HepG2 (cell line): ENCODE measurements around the gene KLF16. TPM values are rescaled to one million over a fixed set of nuclear protein-coding genes. Genes with fewer than 3 reads are reported as not detected.

Source experiments
- ARID4A ChIP-seq: sonication (generic); formaldehyde crosslinking; IDR thresholded peaks from 2 replicates; pipeline ENCODE4 v1.5.0; 2020; ENCODE audit warnings: mild to moderate bottlenecking, missing genetic modification reagents, borderline replicate concordance
- CREB1 ChIP-seq, 2 experiments: fragments of 450-650 bp in 1 of 2; IDR thresholded peaks; 2 replicates each; pipeline ENCODE4 v1.6.1; 2016 to 2017; ENCODE audit warnings: control low read depth in 1 of 2, mild to moderate bottlenecking in 1 of 2, missing compliant biosample characterization in 1 of 2, missing genetic modification characterization in 1 of 2
- ESRRA ChIP-seq: sonication (generic); formaldehyde crosslinking; IDR thresholded peaks from 2 replicates; pipeline ENCODE4 v1.5.1; 2020; ENCODE audit warnings: mild to moderate bottlenecking, low read depth, missing genetic modification reagents
- GABPB1 ChIP-seq: IDR thresholded peaks from 2 replicates; pipeline ENCODE4 v1.6.1; 2016; ENCODE audit warnings: mild to moderate bottlenecking, missing genetic modification reagents, moderate library complexity, missing compliant biosample characterization
- RBFOX2 ChIP-seq: fragments of 200-400 bp; formaldehyde crosslinking; IDR thresholded peaks from 2 replicates; pipeline ENCODE4 v1.6.1; 2017; ENCODE audit warnings: low read depth, mild to moderate bottlenecking, low read length
- SAP130 ChIP-seq: IDR thresholded peaks from 2 replicates; pipeline ENCODE4 v1.6.1; 2016; ENCODE audit warnings: low read depth
- SNRNP70 ChIP-seq: fragments of 200-400 bp; formaldehyde crosslinking; IDR thresholded peaks from 2 replicates; pipeline ENCODE4 v1.6.1; 2017; ENCODE audit warnings: mild to moderate bottlenecking, low read depth, low read length, moderate library complexity
- SP5 ChIP-seq: IDR thresholded peaks from 2 replicates; pipeline ENCODE4 v1.6.1; 2016; ENCODE audit warnings: low read depth, borderline replicate concordance
- USF2 ChIP-seq, 2 experiments: sonication (generic) in 1 of 2; formaldehyde crosslinking in 1 of 2; IDR thresholded peaks; 2 replicates each; pipeline versions ENCODE4 v1.5.1 to v1.6.1; 2011 to 2020; ENCODE audit warnings: borderline replicate concordance in 1 of 2, low read depth in 1 of 2, low read length in 1 of 2, mild to moderate bottlenecking in 1 of 2, missing genetic modification reagents in 1 of 2, moderate library complexity in 1 of 2
- ZNF232 ChIP-seq: sonication (generic); formaldehyde crosslinking; IDR thresholded peaks from 2 replicates; pipeline ENCODE4 v1.4.0; 2020; ENCODE audit warnings: missing genetic modification reagents, borderline replicate concordance
- ZNF33B ChIP-seq: sonication (generic); formaldehyde crosslinking; IDR thresholded peaks from 2 replicates; pipeline ENCODE4 v1.5.1; 2020; ENCODE audit warnings: mild to moderate bottlenecking, missing genetic modification reagents
- ZNF777 ChIP-seq: sonication (generic); formaldehyde crosslinking; IDR thresholded peaks from 2 replicates; pipeline ENCODE4 v1.4.0; 2020; ENCODE audit warnings: missing genetic modification reagents
- polyA plus RNA-seq, 8 experiments: library from polyadenylated mRNA; depleted of rRNA in 3 of 8; stranded (reverse) in 7 of 8; unstranded in 1 of 8; fragments of >200 nt; fragmentation: Illumina TruSeq in 4 of 8; extraction: Trizol in 4 of 8; gene quantifications; 2 replicates each; pipeline versions ENCODE4 v1.2.1 to v1.2.3, GENCODE V29; 2011 to 2016; ENCODE audit warnings: low read depth in 4 of 8, missing spikeins in 1 of 8, mixed read lengths in 1 of 8; ENCODE audit not compliant: insufficient read depth in 1 of 8
- total RNA-seq, 5 experiments: library from RNA; depleted of rRNA; stranded (reverse); fragments of >200 nt; fragmentation: Illumina TruSeq; extraction: Trizol; gene quantifications; 2 replicates each; pipeline ENCODE4 v1.2.3, GENCODE V29; 2016; ENCODE audit warnings: low read depth in 1 of 5
- TF ChIP-seq, protein P1 (sequence below): sonication (generic); formaldehyde crosslinking; IDR thresholded peaks from 2 replicates; pipeline ENCODE4 v1.8.0; 2022; ENCODE audit warnings: missing genetic modification reagents, mild to moderate bottlenecking, borderline replicate concordance
- TF ChIP-seq, protein P2 (sequence below): sonication (generic); formaldehyde crosslinking; IDR thresholded peaks from 2 replicates; pipeline ENCODE4 v1.5.1; 2020; ENCODE audit warnings: missing genetic modification reagents, mild to moderate bottlenecking, borderline replicate concordance

The KLF16 gene
- total and polyA plus RNA-seq, 2 of the 13 experiments (the other 11 are each of a cell fraction or from before 2014, with no cell fraction given), result 3.5 to 6.7 TPM

DNA sequence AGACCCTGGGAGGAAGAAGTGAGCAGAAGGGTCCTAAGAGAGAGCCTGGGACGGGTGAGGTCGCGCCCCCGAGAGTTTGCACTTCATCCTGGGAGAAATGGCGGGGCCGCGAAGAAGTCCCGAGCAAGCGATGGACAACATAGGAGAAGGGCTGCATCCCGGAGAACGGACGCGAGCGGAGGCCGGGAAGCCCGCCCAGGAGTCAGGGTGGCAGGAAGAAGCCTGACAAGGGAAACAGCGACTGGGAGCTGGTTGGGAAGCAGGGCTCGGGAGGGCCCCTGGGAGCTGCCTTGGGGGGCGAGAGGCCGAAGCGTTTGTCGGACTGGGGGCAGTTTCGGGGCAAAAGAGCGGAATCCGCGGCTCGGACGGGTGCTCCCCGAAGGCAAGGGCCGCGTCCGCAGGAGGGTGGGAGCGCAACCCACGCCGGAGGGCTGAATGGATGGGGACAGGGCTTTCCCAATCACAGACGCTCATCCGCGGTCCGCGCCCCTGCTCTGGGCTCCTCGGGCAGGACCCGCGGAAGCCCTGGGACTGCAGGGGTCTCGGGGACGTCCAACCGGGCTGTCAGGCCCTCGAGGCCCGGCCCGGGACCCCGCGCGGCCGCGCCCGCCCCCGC is 21.4 kb upstream of the KLF16 start (continued):
- TF ChIP-seq, protein P1, sequence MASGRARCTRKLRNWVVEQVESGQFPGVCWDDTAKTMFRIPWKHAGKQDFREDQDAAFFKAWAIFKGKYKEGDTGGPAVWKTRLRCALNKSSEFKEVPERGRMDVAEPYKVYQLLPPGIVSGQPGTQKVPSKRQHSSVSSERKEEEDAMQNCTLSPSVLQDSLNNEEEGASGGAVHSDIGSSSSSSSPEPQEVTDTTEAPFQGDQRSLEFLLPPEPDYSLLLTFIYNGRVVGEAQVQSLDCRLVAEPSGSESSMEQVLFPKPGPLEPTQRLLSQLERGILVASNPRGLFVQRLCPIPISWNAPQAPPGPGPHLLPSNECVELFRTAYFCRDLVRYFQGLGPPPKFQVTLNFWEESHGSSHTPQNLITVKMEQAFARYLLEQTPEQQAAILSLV, result 0 out of 2 replicates have a peak, but pooled peaks have one; percentile 16
- TF ChIP-seq USF2 (IDR thresholded peaks at IDR 0.05; ENCODE audit: low read depth, low read length) (no peak), USF2 (CRISPR knock-in tag; IDR thresholded peaks at IDR 0.05; ENCODE audit: borderline replicate concordance) (no peak), SAP130 (CRISPR knock-in tag) (peak; percentile 9; the same call in 1 of the 2 replicates), ZNF777 (CRISPR knock-in tag) (peak; percentile 58; the same call in 1 of the 2 replicates), CREB1 (IDR thresholded peaks at IDR 0.05) (no peak), CREB1 (CRISPR knock-in tag; IDR thresholded peaks at IDR 0.05) (no peak), ARID4A (peak; percentile 45), RBFOX2 (peak; percentile 71; the same call in 1 of the 2 replicates), ZNF33B (CRISPR knock-in tag) (0 out of 2 replicates have a peak, but pooled peaks have one; percentile 42), SNRNP70 (no peak), ZNF232 (CRISPR knock-in tag) (0 out of 2 replicates have a peak, but pooled peaks have one; percentile 24), ESRRA (no peak), GABPB1 (CRISPR knock-in tag) (peak; percentile 44; the same call in 1 of the 2 replicates), SP5 (no peak)
- TF ChIP-seq, protein P2, sequence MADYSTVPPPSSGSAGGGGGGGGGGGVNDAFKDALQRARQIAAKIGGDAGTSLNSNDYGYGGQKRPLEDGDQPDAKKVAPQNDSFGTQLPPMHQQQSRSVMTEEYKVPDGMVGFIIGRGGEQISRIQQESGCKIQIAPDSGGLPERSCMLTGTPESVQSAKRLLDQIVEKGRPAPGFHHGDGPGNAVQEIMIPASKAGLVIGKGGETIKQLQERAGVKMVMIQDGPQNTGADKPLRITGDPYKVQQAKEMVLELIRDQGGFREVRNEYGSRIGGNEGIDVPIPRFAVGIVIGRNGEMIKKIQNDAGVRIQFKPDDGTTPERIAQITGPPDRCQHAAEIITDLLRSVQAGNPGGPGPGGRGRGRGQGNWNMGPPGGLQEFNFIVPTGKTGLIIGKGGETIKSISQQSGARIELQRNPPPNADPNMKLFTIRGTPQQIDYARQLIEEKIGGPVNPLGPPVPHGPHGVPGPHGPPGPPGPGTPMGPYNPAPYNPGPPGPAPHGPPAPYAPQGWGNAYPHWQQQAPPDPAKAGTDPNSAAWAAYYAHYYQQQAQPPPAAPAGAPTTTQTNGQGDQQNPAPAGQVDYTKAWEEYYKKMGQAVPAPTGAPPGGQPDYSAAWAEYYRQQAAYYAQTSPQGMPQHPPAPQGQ (CRISPR knock-in tag), result no peak
